Nucleus accumbens (tissue), 56 donors: ENCODE results near the gene PDGFRB.

Source experiments
- DNase-seq, 56 donors: peaks; one replicate each; lab custom pipeline; 2025; lab: John Stamatoyannopoulos, UW

Gene PDGFRB

GRCh38 chr5:150164211-150164980, 8.8 kb upstream of the PDGFRB start:
- no peak for DNase-seq

DNA sequence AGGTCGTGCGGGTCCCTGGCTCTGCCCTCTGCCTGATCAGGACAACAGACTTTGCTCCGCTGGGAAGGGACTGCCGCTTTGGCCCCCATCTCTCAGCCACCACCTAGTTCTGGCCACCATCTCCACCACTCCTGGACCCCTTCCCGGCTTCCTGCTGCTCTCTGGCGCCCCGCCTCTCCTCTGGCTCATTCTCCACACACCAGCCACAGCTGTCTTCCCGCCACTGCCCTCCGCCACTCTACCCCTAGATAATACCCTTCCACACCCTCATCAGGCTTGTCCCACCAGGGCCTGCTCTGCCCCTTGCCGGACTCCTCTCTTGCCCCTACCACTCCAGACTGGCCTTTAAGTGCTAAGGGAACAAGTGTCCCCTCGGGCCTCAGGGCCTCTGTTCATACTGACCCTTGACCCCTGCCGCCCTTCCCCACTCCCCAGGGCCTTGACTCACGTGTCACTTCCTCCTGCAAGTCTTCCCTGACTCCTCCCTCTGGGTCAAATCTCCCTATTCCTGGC, 8.0 kb upstream of the PDGFRB start:
- DNase-seq, result peak in 3 of 56 donors; percentile 15 to 46 (median 24)

- no peak for DNase-seq
These were observed 7.4 kb upstream of the PDGFRB start for GRCh38 chr5:150163035-150163434.

DNA sequence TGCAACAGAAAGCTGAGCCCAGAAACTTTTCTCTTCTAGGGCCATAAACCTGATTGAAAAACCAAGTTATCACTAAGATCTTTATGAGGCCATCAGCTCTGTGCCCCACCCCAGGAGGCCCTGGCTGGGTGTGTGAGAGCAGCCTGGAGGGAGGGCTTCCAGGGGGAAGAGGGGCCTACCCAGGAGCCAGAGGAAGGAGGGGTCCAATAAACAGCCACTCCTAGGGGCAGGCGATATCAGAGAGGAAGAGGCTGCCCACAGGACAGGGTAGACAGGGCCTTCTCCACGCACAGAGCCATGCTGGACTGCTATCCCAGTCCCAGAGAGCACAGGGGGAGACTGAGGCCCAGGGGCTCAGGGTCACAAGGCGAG, 6.5 kb upstream of the PDGFRB start:
- no peak for DNase-seq

GRCh38 chr5:150161242-150162141, 5.8 kb upstream of the PDGFRB start:
- peak in 46 of 56 donors; percentile 14 to 85 (median 49) for DNase-seq

DNA sequence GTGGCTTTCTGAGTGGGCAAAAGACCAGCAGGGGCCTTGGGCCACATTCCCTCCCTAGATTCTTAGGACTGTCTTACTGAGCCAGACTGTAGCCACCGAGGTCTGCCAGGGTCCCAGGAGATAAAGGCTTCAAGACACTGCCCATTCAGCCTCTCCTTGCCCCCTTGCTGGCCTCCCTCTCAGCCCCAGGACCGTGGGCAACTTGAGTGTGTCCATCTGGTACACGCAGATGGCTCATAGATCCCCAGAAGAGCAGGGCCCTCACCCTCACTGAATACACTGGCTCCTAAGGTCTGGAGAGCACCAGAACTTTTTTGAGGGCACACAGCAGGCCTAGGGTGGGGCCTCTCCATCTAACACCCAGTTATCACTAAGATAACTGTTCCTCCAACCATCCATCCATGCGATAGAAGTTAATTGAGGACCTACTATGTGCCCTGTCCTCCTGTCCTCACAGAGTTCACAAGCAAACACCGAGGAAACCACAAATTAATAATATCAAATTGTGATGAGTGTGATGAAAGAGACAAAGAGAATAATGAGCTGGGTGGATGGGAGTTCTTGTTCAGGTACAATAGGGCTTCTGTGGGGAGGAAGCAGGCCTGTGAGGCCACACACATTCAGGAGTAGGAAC, 4.9 kb upstream of the PDGFRB start:
- DNase-seq, result no peak

- no peak for DNase-seq
These were observed 4.1 kb upstream of the PDGFRB start for GRCh38 chr5:150159741-150160179.

GRCh38 chr5:150159031-150159430, 3.4 kb upstream of the PDGFRB start:
- no peak for DNase-seq

- DNase-seq, result no peak
These were observed 2.7 kb upstream of the PDGFRB start for GRCh38 chr5:150158170-150158949.

GRCh38 chr5:150157168-150157567, 1.5 kb upstream of the PDGFRB start:
- DNase-seq, result no peak

DNA sequence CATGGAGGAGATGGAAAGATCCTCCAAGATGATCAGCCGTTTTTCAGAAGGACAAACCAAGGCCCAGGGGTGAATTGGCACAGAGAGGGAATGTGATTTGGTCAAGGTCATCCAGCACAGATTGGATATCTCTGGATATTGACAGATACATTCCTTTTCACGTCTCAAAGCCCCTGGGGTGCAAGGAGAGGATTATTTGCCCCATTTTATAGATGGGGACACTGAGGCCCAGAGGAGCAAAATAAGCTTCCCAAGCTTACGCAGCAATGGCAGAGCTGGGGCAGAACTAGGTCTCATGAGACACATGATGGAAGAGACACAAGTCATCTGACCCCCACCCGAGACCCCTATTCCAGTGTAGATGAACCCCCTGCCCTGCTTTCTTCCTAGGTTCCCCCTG, 895 bp upstream of the PDGFRB start:
- DNase-seq, result no peak

- peak in 1 of 56 donors; percentile 67 for DNase-seq
These were observed 353 bp upstream of the PDGFRB start for GRCh38 chr5:150156027-150156368.

- DNase-seq, result peak in 1 of 56 donors; percentile 24
These were observed 972 bp downstream of the PDGFRB start for GRCh38 chr5:150154618-150155128.

- DNase-seq, result peak in 4 of 56 donors; percentile 10 to 37 (median 16)
These were observed 1.6 kb downstream of the PDGFRB start for GRCh38 chr5:150153957-150154617.

- DNase-seq, result no peak
These were observed 2.2 kb downstream of the PDGFRB start for GRCh38 chr5:150153483-150153882.

DNA sequence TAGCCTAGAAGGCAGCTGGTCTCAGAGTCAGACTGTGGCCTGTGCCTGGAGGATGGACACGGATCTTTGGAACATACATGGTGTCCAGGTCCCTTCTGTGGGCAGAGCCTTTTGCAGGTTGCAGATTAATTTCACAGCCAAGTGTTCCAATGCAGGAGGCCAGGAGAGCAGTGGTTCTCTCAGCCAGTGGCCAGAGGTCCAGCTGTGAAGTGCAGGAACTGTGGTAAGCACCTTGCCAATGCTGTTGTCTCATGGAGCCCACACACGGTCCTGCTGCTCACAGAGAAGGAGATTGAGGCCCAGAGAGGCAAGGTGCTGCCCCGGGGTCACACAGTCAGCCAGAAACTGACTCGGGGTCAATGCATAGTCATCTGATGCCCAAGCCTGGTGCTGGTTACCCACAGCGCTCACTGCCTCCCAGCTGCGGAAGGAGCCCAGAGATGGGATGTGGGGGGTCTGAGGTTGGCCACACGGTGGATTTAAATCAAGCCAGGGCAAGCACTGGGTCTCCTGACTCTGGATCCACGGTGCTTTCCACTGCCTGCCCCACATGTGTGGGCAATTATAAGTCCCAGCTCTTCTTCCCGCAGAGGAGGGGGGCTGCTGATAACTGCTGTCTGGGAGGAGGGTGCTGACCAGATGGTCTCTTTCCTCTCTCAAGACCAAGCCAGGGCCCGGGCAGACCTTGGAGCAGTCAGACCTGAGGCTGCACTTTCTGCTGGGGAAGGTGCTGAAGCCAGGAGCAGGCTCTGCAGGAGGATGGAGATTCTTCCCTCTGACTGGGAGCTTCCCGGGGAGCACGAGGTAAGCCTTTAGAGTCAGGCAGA, 2.8 kb downstream of the PDGFRB start:
- no peak for DNase-seq

DNA sequence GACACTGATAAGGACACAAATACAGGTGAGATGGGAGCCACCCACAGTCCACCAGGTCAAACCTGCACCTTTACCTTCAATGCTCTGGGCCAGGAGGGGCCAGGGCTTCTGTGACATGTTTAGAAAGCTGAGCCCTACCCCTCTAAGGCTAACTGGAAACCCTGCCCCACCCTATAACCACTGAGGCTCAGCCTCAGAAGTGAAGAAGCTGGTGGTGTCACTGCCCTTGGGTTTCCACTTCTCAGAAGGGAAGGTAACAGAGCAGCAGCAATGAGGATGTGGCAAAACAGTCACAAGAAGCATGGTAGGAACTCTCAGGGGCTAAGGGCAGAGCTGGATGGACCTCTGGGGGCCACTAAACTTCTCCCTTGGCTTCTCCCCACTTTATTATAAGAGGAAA, 6.0 kb downstream of the PDGFRB start:
- no peak for DNase-seq

- DNase-seq, result peak in 10 of 56 donors; percentile 11 to 46 (median 28)
These were observed 7.3 kb downstream of the PDGFRB start for GRCh38 chr5:150148117-150148927.
